Epithelial cell of esophagus (primary cell): ENCODE results near the gene BICD2.

Experiments used
- DNase-seq: peaks from one replicate; pipeline ENCODE4 v3.0.0; 2010; ENCODE audit warnings: low read depth
- H3K4me3 ChIP-seq: 2 replicates; pipeline ENCODE4 v1.5.1; 2011; ENCODE audit warnings: mild to moderate bottlenecking, low read length, control low read depth
- CTCF ChIP-seq: IDR thresholded peaks from 2 replicates; pipeline ENCODE4 v1.5.1; 2011; ENCODE audit warnings: low read depth, mild to moderate bottlenecking, low read length, control low read depth, inconsistent platforms; ENCODE audit not compliant: insufficient read depth; ENCODE audit errors: missing control alignments

The BICD2 gene

GRCh38 chr9:92663126-92663525, 101.5 kb downstream of the BICD2 start:
- H3K4me3 ChIP-seq: no peak overlapping the region
- no peak for DNase-seq
- no peak for TF ChIP-seq CTCF

- H3K4me3 ChIP-seq: no peak overlapping the region
- DNase-seq: no peak
- TF ChIP-seq CTCF: no peak
Observed at GRCh38 chr9:92661743-92662142, 102.9 kb downstream of the BICD2 start.
